ENCODE results near the gene PPM1G.
A peak's percentile ranks its signal among the peaks of the same experiment; 100 is the strongest.

The PPM1G gene

GRCh38 chr2:27409321-27410073 lies at the start of gene PPM1G:
PPM1G (minus strand) TSS chr2:27409591; CDS start chr2:27409422, 169 bp downstream.
- Histone ChIP-seq H3K9me3 (ENCODE audit: control insufficient read depth, insufficient read depth, low read depth, low read length) (no peaks in the 10 kb centered on the region), H3K4me1 (ENCODE audit: control insufficient read depth, insufficient read depth, low read length) (peaks cover 5% of the 10 kb centered on the region; the same call in 1 of the 2 replicates), H3K4me3 (ENCODE audit: low read depth, low read length) (peak within 1 kb of the TSS; percentile 96), H3K27ac (ENCODE audit: low read depth, low read length) (peak within 1 kb of the TSS; percentile 88), H3K9ac (ENCODE audit: low read length) (peak within 1 kb of the TSS; percentile 93), H3K27me3 (ENCODE audit: control insufficient read depth, insufficient read depth, low read length) (no peaks in the 10 kb centered on the region), H3K36me3 (ENCODE audit: control insufficient read depth, insufficient read depth, low read length) (peaks cover 15% of the 10 kb centered on the region; the same call in 1 of the 2 replicates)

GRCh38 chr2:27453968-27454367 lies 44.6 kb upstream of the PPM1G start:
- H3K9ac ChIP-seq (ENCODE audit: low read length): no peak overlapping the region
- H3K36me3 ChIP-seq (ENCODE audit: control insufficient read depth, insufficient read depth, low read length): peaks cover 52% of the 10 kb centered on the region
- H3K4me1 ChIP-seq (ENCODE audit: control insufficient read depth, insufficient read depth, low read length): no peaks in the 10 kb centered on the region; the same call in 1 of the 2 replicates
- H3K27ac ChIP-seq (ENCODE audit: low read depth, low read length): no peak overlapping the region
- H3K9me3 ChIP-seq (ENCODE audit: control insufficient read depth, insufficient read depth, low read depth, low read length): no peaks in the 10 kb centered on the region
- H3K4me3 ChIP-seq (ENCODE audit: low read depth, low read length): no peak overlapping the region
- H3K27me3 ChIP-seq (ENCODE audit: control insufficient read depth, insufficient read depth, low read length): no peaks in the 10 kb centered on the region

- no peaks in the 10 kb centered on the region; the same call in 1 of the 2 replicates for H3K4me1 ChIP-seq (ENCODE audit: control insufficient read depth, insufficient read depth, low read length)
- H3K27ac ChIP-seq (ENCODE audit: low read depth, low read length): no peak overlapping the region
- no peak overlapping the region for H3K9ac ChIP-seq (ENCODE audit: low read length)
- no peak overlapping the region for H3K4me3 ChIP-seq (ENCODE audit: low read depth, low read length)
- peaks cover 44% of the 10 kb centered on the region for H3K36me3 ChIP-seq (ENCODE audit: control insufficient read depth, insufficient read depth, low read length)
- no peaks in the 10 kb centered on the region for H3K9me3 ChIP-seq (ENCODE audit: control insufficient read depth, insufficient read depth, low read depth, low read length)
- H3K27me3 ChIP-seq (ENCODE audit: control insufficient read depth, insufficient read depth, low read length): no peaks in the 10 kb centered on the region
These were observed 41.7 kb upstream of the PPM1G start for GRCh38 chr2:27451095-27451494.

- H3K27ac ChIP-seq (ENCODE audit: low read depth, low read length): no peak overlapping the region
- H3K9me3 ChIP-seq (ENCODE audit: control insufficient read depth, insufficient read depth, low read depth, low read length): no peaks in the 10 kb centered on the region
- peaks cover 55% of the 10 kb centered on the region for H3K36me3 ChIP-seq (ENCODE audit: control insufficient read depth, insufficient read depth, low read length)
- no peak overlapping the region for H3K9ac ChIP-seq (ENCODE audit: low read length)
- H3K27me3 ChIP-seq (ENCODE audit: control insufficient read depth, insufficient read depth, low read length): no peaks in the 10 kb centered on the region
- H3K4me1 ChIP-seq (ENCODE audit: control insufficient read depth, insufficient read depth, low read length): no peaks in the 10 kb centered on the region
- H3K4me3 ChIP-seq (ENCODE audit: low read depth, low read length): no peak overlapping the region
These were observed 39.0 kb upstream of the PPM1G start for GRCh38 chr2:27448381-27448780.

GRCh38 chr2:27446057-27446456 lies 36.7 kb upstream of the PPM1G start:
- Histone ChIP-seq H3K27ac (ENCODE audit: low read depth, low read length) (no peak overlapping the region), H3K9me3 (ENCODE audit: control insufficient read depth, insufficient read depth, low read depth, low read length) (no peaks in the 10 kb centered on the region), H3K27me3 (ENCODE audit: control insufficient read depth, insufficient read depth, low read length) (no peaks in the 10 kb centered on the region), H3K4me1 (ENCODE audit: control insufficient read depth, insufficient read depth, low read length) (peaks cover 15% of the 10 kb centered on the region), H3K9ac (ENCODE audit: low read length) (no peak overlapping the region), H3K4me3 (ENCODE audit: low read depth, low read length) (no peak overlapping the region), H3K36me3 (ENCODE audit: control insufficient read depth, insufficient read depth, low read length) (peaks cover 59% of the 10 kb centered on the region)

- H3K36me3 ChIP-seq (ENCODE audit: control insufficient read depth, insufficient read depth, low read length): peaks cover 64% of the 10 kb centered on the region
- no peak overlapping the region for H3K4me3 ChIP-seq (ENCODE audit: low read depth, low read length)
- no peak overlapping the region for H3K27ac ChIP-seq (ENCODE audit: low read depth, low read length)
- no peaks in the 10 kb centered on the region for H3K27me3 ChIP-seq (ENCODE audit: control insufficient read depth, insufficient read depth, low read length)
- H3K4me1 ChIP-seq (ENCODE audit: control insufficient read depth, insufficient read depth, low read length): peaks cover 15% of the 10 kb centered on the region
- no peak overlapping the region for H3K9ac ChIP-seq (ENCODE audit: low read length)
- H3K9me3 ChIP-seq (ENCODE audit: control insufficient read depth, insufficient read depth, low read depth, low read length): no peaks in the 10 kb centered on the region
These were observed 36.2 kb upstream of the PPM1G start for GRCh38 chr2:27445615-27446014.

GRCh38 chr2:27445155-27445554 lies 35.8 kb upstream of the PPM1G start:
- H3K4me1 ChIP-seq (ENCODE audit: control insufficient read depth, insufficient read depth, low read length): peaks cover 15% of the 10 kb centered on the region
- H3K27ac ChIP-seq (ENCODE audit: low read depth, low read length): no peak overlapping the region
- no peaks in the 10 kb centered on the region for H3K9me3 ChIP-seq (ENCODE audit: control insufficient read depth, insufficient read depth, low read depth, low read length)
- no peak overlapping the region for H3K9ac ChIP-seq (ENCODE audit: low read length)
- peaks cover 67% of the 10 kb centered on the region for H3K36me3 ChIP-seq (ENCODE audit: control insufficient read depth, insufficient read depth, low read length)
- no peak overlapping the region for H3K4me3 ChIP-seq (ENCODE audit: low read depth, low read length)
- no peaks in the 10 kb centered on the region for H3K27me3 ChIP-seq (ENCODE audit: control insufficient read depth, insufficient read depth, low read length)

- Histone ChIP-seq H3K27ac (ENCODE audit: low read depth, low read length) (peak overlapping the region; percentile 30; the same call in 1 of the 2 replicates), H3K9ac (ENCODE audit: low read length) (peak overlapping the region; percentile 72), H3K27me3 (ENCODE audit: control insufficient read depth, insufficient read depth, low read length) (no peaks in the 10 kb centered on the region), H3K9me3 (ENCODE audit: control insufficient read depth, insufficient read depth, low read depth, low read length) (no peaks in the 10 kb centered on the region), H3K4me1 (ENCODE audit: control insufficient read depth, insufficient read depth, low read length) (peaks cover 15% of the 10 kb centered on the region), H3K36me3 (ENCODE audit: control insufficient read depth, insufficient read depth, low read length) (peaks cover 68% of the 10 kb centered on the region), H3K4me3 (ENCODE audit: low read depth, low read length) (peak overlapping the region; percentile 65)
These were observed 33.5 kb upstream of the PPM1G start for GRCh38 chr2:27442920-27443282.

GRCh38 chr2:27441958-27442919 lies 32.8 kb upstream of the PPM1G start, which contains the start of gene KRTCAP3:
KRTCAP3 (plus strand) TSS chr2:27442381; CDS start chr2:27442413, 32 bp downstream.
- Histone ChIP-seq H3K4me3 (ENCODE audit: low read depth, low read length) (peak within 1 kb of the TSS; percentile 65), H3K9ac (ENCODE audit: low read length) (peak within 1 kb of the TSS; percentile 72), H3K9me3 (ENCODE audit: control insufficient read depth, insufficient read depth, low read depth, low read length) (no peaks in the 10 kb centered on the region), H3K27ac (ENCODE audit: low read depth, low read length) (peak within 1 kb of the TSS; percentile 30; the same call in 1 of the 2 replicates), H3K27me3 (ENCODE audit: control insufficient read depth, insufficient read depth, low read length) (no peaks in the 10 kb centered on the region), H3K4me1 (ENCODE audit: control insufficient read depth, insufficient read depth, low read length) (peaks cover 15% of the 10 kb centered on the region), H3K36me3 (ENCODE audit: control insufficient read depth, insufficient read depth, low read length) (peaks cover 66% of the 10 kb centered on the region)

GRCh38 chr2:27441226-27441926 lies 32.0 kb upstream of the PPM1G start:
- H3K36me3 ChIP-seq (ENCODE audit: control insufficient read depth, insufficient read depth, low read length): peaks cover 72% of the 10 kb centered on the region
- no peak overlapping the region for H3K27ac ChIP-seq (ENCODE audit: low read depth, low read length)
- H3K9ac ChIP-seq (ENCODE audit: low read length): peak overlapping the region; percentile 57

More at GRCh38 chr2:27441226-27441926, 32.0 kb upstream of the PPM1G start:
- no peaks in the 10 kb centered on the region for H3K27me3 ChIP-seq (ENCODE audit: control insufficient read depth, insufficient read depth, low read length)
- H3K4me3 ChIP-seq (ENCODE audit: low read depth, low read length): no peak overlapping the region
- peaks cover 15% of the 10 kb centered on the region for H3K4me1 ChIP-seq (ENCODE audit: control insufficient read depth, insufficient read depth, low read length)
- no peaks in the 10 kb centered on the region for H3K9me3 ChIP-seq (ENCODE audit: control insufficient read depth, insufficient read depth, low read depth, low read length)

All from HUES6 (cell line).